Coronary artery (tissue), 2 donors: ENCODE data around the gene RERG.
A peak's percentile ranks its signal among the peaks of the same experiment; 100 is the strongest.

Source experiments
- DNase-seq: peaks from one replicate; pipeline ENCODE4 v3.0.0-alpha.2; 2017; ENCODE audit warnings: low spot score
- H3K27ac ChIP-seq, 2 donors: fragments of 200-600 bp; sonication (generic); one replicate each; pipeline ENCODE4 v1.5.1; 2016 to 2019
- H3K4me3 ChIP-seq: fragments of 200-600 bp; sonication (generic); 2 replicates; pipeline ENCODE4 v1.5.1; 2016; ENCODE audit warnings: mild to moderate bottlenecking, moderate library complexity
- TF ChIP-seq, protein P1 (sequence below): fragments of 200-600 bp; sonication (generic); IDR thresholded peaks from one replicate; pipeline ENCODE4 v1.5.1; 2019; ENCODE audit warnings: antibody characterized with exemption

RERG gene

DNA sequence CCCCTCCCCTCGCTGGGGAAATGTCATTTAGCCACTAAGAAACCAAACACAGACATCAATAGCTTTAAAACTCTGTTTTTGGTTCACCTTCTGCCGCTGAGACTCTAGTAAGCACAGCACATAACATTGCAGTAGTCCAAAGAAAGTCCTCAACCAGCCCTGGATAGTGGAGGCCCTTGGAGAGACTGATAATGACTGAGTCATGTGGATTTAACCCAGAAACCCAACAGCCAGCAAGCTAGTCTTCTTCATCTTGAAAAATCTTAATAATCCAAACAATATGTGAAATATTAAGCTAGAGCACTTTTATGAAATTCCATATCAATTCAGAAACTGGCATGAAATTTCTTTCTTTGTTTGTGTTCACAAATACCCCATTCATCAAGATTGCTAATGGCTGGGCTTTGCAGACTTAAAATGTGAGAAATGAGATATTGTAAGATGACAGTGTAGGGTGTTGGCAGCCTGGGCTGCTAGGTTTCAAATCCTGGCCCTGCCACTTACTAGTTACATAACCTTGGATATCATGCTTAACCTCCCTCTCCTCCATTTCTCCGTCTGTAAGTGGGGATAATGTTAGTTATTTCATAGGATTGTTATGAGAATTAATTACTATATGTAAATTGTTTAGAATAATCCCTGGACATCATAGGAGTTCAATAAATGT is 40.1 kb downstream of the RERG start:
- no peak for DNase-seq
- Histone ChIP-seq H3K27ac (peak overlapping the region in 1 of 2 donors; percentile 67), H3K4me3 (no peak overlapping the region)
- TF ChIP-seq, protein P1, sequence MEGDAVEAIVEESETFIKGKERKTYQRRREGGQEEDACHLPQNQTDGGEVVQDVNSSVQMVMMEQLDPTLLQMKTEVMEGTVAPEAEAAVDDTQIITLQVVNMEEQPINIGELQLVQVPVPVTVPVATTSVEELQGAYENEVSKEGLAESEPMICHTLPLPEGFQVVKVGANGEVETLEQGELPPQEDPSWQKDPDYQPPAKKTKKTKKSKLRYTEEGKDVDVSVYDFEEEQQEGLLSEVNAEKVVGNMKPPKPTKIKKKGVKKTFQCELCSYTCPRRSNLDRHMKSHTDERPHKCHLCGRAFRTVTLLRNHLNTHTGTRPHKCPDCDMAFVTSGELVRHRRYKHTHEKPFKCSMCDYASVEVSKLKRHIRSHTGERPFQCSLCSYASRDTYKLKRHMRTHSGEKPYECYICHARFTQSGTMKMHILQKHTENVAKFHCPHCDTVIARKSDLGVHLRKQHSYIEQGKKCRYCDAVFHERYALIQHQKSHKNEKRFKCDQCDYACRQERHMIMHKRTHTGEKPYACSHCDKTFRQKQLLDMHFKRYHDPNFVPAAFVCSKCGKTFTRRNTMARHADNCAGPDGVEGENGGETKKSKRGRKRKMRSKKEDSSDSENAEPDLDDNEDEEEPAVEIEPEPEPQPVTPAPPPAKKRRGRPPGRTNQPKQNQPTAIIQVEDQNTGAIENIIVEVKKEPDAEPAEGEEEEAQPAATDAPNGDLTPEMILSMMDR, result no peak

DNA sequence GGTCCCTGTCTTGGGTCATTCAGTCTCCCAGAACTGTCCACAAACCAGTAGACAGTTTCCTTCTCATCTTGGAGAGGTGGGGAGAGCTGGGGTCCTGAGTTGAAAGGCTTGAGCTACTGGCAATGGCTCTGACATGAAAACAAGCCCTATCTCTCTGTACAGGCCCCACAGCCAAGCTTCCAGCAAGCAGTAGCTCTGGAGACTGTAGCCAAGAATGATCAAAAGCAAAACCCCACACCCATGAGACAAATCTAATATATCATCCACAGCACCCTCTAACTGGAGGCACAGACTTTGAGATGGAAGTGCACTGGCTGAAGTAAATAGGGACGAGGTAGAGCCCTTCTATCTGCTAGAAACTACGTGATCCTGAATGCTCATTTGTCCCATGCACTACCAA is 40.9 kb downstream of the RERG start:
- Histone ChIP-seq H3K27ac (peak overlapping the region in 1 of 2 donors; percentile 67), H3K4me3 (no peak overlapping the region)
- TF ChIP-seq, protein P1, result no peak
- DNase-seq, result no peak

DNA sequence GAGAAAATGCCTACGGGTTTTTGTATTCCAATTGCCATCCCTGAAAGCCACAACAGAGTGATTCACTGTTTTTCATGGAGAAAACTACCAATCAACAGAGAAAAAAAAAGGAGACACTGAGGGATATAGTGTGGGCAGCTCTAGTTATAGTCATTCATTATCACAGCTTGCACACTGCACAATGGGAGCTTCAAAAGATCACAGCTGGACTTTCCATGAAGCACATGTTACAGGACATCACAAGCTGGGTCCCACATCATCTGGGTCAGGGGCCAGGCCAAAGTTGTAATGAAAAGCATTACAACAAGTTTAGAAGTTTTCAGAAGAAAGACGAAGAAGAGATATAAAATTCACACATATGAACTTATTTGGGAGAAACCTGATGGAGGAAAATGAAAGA is 41.5 kb downstream of the RERG start:
- Histone ChIP-seq H3K4me3 (no peak overlapping the region), H3K27ac (peak overlapping the region in 1 of 2 donors; percentile 41)
- TF ChIP-seq, protein P1, result no peak
- DNase-seq, result no peak

DNA sequence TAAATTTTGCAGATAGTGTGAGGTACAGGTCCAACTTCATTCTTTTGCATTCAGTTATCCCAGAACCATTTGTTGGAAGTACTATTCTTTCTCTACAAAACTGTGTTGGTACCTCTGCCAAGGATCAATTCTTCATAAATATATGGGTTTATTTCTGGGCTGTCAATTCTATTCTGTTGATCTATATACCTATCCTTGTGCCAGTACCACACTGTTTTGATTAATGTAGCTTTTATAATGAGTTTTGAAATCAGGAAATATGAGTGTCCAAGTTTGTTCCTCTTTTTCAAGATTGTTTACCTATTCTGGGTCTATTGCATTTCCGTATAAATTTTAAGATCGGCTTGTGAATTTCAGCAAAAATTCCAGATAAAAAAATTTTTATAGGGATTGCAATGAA is 48.1 kb downstream of the RERG start:
- no peak for DNase-seq
- H3K4me3 ChIP-seq, result no peak overlapping the region
- TF ChIP-seq, protein P1, result no peak
- no peak overlapping the region for H3K27ac ChIP-seq

DNA sequence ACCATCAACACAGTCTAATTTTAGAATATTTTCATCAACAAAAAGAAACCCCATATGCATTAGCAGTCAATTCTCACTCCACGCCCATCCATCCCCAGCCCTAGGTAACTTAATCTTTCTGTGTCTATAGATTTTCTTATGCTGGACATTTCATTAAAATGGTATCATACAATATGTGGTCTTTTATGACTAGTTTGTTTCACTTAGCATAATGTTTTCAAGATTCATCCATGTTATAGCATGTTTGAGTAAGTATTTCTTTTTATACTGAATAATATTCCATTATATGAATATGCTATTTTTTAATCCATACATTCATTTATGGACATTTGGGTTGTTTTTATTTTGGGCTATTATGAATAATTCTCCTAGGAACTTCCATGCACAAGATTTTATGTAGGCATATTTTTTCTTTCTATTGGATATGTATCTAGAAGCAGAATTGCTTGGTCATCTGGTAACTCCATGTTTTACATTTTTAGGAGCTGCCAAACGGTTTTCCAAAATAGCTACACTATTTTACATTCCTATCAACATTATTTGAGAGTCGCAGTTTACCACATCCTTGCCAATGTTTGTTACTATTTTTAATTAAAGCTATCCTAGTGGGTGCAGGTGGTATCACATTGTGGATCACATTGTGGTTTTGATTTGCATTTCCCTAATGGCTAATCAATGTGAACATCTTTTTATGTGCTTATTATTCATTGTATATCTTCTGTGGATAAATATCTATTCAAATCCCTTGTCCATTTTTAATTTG is 49.0 kb downstream of the RERG start:
- DNase-seq, result no peak
- no peak overlapping the region for H3K4me3 ChIP-seq
- no peak overlapping the region for H3K27ac ChIP-seq
- TF ChIP-seq, protein P1, result no peak

DNA sequence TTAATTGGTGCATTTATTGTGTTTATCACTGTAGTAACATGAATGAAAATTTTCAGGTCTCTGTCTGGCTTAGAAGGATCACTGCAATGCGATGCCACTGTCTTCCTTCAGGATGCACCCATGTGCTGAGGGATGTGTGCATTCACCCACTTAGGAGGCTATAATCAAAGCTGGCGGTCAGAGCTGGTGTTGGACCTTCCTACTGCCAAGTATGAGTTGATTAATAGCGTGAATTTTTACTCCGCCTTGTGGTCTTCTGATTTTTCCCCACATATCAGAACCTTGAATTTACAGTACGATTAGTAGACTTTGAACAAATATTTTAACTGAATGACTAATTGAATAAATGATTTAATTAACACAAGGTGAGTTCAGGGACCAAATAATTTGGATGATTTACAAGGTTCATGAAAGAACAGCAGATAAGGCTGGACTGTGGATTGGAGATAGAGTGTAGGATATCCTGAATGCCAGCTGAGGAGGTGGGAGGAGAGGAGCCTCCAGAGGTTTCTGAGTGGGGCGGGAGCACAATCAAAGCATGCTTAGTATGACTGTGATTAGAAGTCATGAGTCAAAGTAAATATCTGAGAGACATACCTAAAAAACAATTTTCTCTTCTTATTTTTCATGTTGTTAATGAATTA is 50.1 kb downstream of the RERG start:
- no peak for DNase-seq
- TF ChIP-seq, protein P1, result no peak
- Histone ChIP-seq H3K27ac (no peak overlapping the region), H3K4me3 (no peak overlapping the region)
